HL-60 (cell line): ENCODE results near the gene MAP2K3.

Source experiments
- DNase-seq, 2 experiments: peaks; one replicate each; pipeline ENCODE4 v3.0.0-alpha.2; 2010 to 2020; ENCODE audit warnings: low read depth in 1 of 2, low spot score in 1 of 2
- H3K27ac ChIP-seq: fragments of 250-450 bp; sonication (Bioruptor Pico); replicated peaks from 2 replicates; pipeline ENCODE4 v1.5.1; 2020; ENCODE audit warnings: mild to moderate bottlenecking, moderate library complexity
- H3K27me3 ChIP-seq: fragments of 250-450 bp; sonication (Bioruptor Pico); 2 replicates; pipeline ENCODE4 v1.5.1; 2021; ENCODE audit warnings: mild to moderate bottlenecking, moderate library complexity; ENCODE audit not compliant: insufficient read depth, poor library complexity, severe bottlenecking
- H3K4me3 ChIP-seq: replicated peaks from 2 replicates; pipeline ENCODE4 v1.5.1; 2011; ENCODE audit warnings: mild to moderate bottlenecking, control low read depth, low read length; ENCODE audit not compliant: insufficient read depth
- CTCF ChIP-seq: IDR thresholded peaks from one replicate; pipeline ENCODE4 v1.5.1; 2011; ENCODE audit warnings: low read length, control low read depth, inconsistent platforms; ENCODE audit not compliant: insufficient read depth
- GABPA ChIP-seq: IDR thresholded peaks from 2 replicates; pipeline ENCODE4 v1.6.1; 2012; ENCODE audit warnings: low read depth
- POLR2AphosphoS5 ChIP-seq: IDR thresholded peaks from 2 replicates; pipeline ENCODE4 v1.6.1; 2012; ENCODE audit warnings: low read depth
- REST ChIP-seq: IDR thresholded peaks from 2 replicates; pipeline ENCODE4 v1.6.1; 2012; ENCODE audit warnings: low read depth; ENCODE audit not compliant: insufficient replicate concordance
- SPI1 ChIP-seq: IDR thresholded peaks from 2 replicates; pipeline ENCODE4 v1.6.1; 2012; ENCODE audit warnings: low read depth, mild to moderate bottlenecking, borderline replicate concordance

MAP2K3 gene

GRCh38 chr17:21300601-21301571 lies 16.4 kb downstream of the MAP2K3 start:
- H3K27me3 ChIP-seq, result no peaks in the 10 kb centered on the region
- no peak overlapping the region for H3K27ac ChIP-seq
- no peak overlapping the region for H3K4me3 ChIP-seq
- no peak for TF ChIP-seq REST
- TF ChIP-seq GABPA, result no peak
- TF ChIP-seq SPI1, result no peak
- no peak for TF ChIP-seq CTCF
- 0 out of 2 replicates have a peak, but pooled peaks have one; percentile 2 for TF ChIP-seq POLR2AphosphoS5
- no peak for DNase-seq

DNA sequence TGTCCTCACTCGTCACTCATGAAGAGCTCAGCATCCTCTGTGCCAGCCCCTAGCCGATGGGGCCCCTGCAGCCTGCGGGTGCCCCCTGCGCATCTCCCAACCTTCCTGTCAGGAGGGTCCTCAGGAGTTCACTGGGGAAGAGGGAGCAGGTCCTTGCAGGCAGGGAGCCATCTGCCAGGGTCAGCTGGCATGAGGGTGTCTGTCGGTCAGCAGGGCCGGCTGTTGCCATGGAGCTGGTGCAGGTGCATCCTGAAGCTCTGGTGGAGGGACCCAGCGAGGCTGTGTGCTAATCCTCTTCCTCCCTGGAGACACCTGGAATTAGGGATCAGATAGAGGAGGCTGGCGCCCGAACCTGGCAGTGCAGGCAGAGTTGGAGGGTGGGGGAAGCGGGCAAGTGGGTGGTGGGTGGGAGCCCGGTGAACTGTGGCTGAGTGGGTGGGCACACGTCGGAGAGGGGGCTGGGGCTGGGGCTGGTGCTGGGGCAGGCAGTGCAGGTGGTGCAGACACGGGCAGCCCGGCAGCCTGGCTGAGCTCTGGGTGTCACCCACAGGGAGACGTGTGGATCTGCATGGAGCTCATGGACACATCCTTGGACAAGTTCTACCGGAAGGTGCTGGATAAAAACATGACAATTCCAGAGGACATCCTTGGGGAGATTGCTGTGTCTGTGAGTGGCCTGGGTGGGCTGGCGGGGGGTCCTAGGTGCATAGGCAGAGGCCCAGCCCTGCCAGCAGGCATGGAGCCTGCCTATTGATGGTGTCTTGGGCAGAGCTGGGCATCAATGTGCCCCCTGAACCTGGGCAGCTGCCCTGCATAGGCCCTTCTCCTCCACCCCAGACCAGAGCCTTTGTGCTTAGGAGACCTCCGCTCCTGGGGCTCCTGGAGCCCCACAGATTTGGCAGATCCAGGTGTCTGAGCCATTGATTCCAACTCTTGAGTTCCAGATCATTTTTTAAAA lies 17.4 kb downstream of the MAP2K3 start:
- TF ChIP-seq SPI1, result no peak
- TF ChIP-seq CTCF, result no peak
- 0 out of 2 replicates have a peak, but pooled peaks have one; percentile 6 for TF ChIP-seq POLR2AphosphoS5
- TF ChIP-seq REST, result no peak
- TF ChIP-seq GABPA, result no peak
- no peak for DNase-seq
- H3K27ac ChIP-seq, result no peak overlapping the region
- H3K27me3 ChIP-seq, result no peaks in the 10 kb centered on the region
- H3K4me3 ChIP-seq, result no peak overlapping the region

DNA sequence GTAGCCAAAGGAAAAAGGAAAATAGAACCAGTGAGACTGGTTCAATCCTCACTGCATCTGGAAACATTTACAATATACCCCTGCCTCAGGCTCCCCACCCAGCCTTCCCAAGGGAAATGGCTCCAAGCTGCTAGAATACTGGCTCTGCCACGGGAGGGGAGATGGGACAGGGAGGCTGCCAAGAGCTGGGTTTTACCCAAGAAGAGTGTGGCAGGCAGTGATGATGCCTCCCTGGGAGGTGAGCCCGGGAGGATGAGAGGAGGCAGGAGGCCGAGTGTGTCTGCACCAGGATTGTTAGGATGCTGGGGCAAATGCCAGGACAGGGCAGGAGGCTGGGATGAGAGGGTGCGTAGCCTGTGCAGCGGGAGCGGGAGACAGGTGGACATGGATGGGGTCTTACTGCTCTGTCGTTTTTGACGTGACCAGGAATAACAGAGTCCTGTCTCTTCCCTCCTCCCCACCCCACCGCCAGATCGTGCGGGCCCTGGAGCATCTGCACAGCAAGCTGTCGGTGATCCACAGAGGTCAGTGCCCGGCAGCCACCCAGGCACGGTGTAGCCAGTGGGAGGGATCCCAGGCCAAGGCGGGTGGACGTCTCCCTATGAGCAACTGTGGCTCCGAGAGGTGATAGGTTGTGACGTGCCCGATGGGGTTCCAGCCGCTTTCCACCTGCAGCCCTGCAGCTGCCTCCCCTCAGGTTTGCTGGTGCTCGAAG lies 18.4 kb downstream of the MAP2K3 start:
- H3K4me3 ChIP-seq, result no peak overlapping the region
- H3K27ac ChIP-seq, result no peak overlapping the region
- DNase-seq, result no peak
- no peaks in the 10 kb centered on the region for H3K27me3 ChIP-seq
- no peak for TF ChIP-seq SPI1
- no peak for TF ChIP-seq CTCF
- no peak; the same call in 1 of the 2 replicates for TF ChIP-seq POLR2AphosphoS5
- TF ChIP-seq REST, result no peak
- no peak for TF ChIP-seq GABPA
